Kidney (tissue), 14 donors: ENCODE results near the gene SLC11A2. TPM values are rescaled to one million over a fixed set of nuclear protein-coding genes. Genes with fewer than 3 reads are reported as not detected.

Source experiments
- DNase-seq, 5 donors: peaks; one replicate each; pipeline ENCODE4 v3.0.0-alpha.2; 2013 to 2020
- FAIRE-seq: peaks from 2 replicates; lab custom pipeline; 2012; peaks lifted over from hg19 to GRCh38; lab: Jason Lieb, UNC
- H3K27ac ChIP-seq, 2 donors: one replicate each; pipeline ENCODE4 v1.7.0; 2013; ENCODE audit warnings: low read depth in 2 of 2, low read length in 2 of 2, inconsistent platforms in 1 of 2
- H3K27me3 ChIP-seq: one replicate; pipeline ENCODE4 v1.7.1; 2013; ENCODE audit warnings: low read length, inconsistent platforms; ENCODE audit not compliant: control insufficient read depth, insufficient read depth
- H3K36me3 ChIP-seq, 3 donors: one replicate each; pipeline versions ENCODE4 v1.7.0 to v1.7.1; 2013; ENCODE audit warnings: low read length in 3 of 3, control low read depth in 1 of 3, inconsistent platforms in 1 of 3; ENCODE audit not compliant: insufficient read depth in 3 of 3, control insufficient read depth in 2 of 3
- H3K4me1 ChIP-seq, 3 donors: one replicate each; pipeline versions ENCODE4 v1.7.0 to v1.7.1; 2013; ENCODE audit warnings: low read length in 3 of 3, inconsistent platforms in 1 of 3, low read depth in 1 of 3; ENCODE audit not compliant: control insufficient read depth in 2 of 3, insufficient read depth in 2 of 3
- H3K4me3 ChIP-seq, 3 donors: one replicate each; pipeline versions ENCODE4 v1.7.0 to v1.8.1; 2013; ENCODE audit warnings: low read length in 3 of 3, control low read depth in 1 of 3, inconsistent platforms in 1 of 3
- H3K9ac ChIP-seq, 3 donors: one replicate each; pipeline versions ENCODE4 v1.7.0 to v1.7.1; 2013; ENCODE audit warnings: low read length in 3 of 3, control low read depth in 1 of 3, inconsistent platforms in 1 of 3
- H3K9me3 ChIP-seq, 3 donors: one replicate each; pipeline versions ENCODE4 v1.7.0 to v1.7.1; 2013; ENCODE audit warnings: low read length in 3 of 3, control low read depth in 1 of 3, inconsistent platforms in 1 of 3; ENCODE audit not compliant: control insufficient read depth in 2 of 3, insufficient read depth in 1 of 3
- CTCF ChIP-seq: IDR thresholded peaks from 3 replicates; pipeline ENCODE4 v1.5.1; 2012; ENCODE audit warnings: mild to moderate bottlenecking, moderate library complexity, borderline replicate concordance; ENCODE audit not compliant: insufficient read depth; ENCODE audit errors: extremely low read depth
- intact Hi-C: fragments of 100-400 bp; cut with DNase I; formaldehyde crosslinking; loops from one replicate; pipeline ENCODE4 v1.11.1; 2022
- polyA plus RNA-seq: library from polyadenylated mRNA; stranded (reverse); fragments of 350-450 nt; fragmentation: Illumina TruSeq; extraction: RNeasy Lipid Tissue Mini Kit (QIAGEN cat#74804); gene quantifications from one replicate; pipeline ENCODE4 v1.2.3, GENCODE V29; 2014; ENCODE audit warnings: low read depth, low replicate concordance; ENCODE audit not compliant: insufficient read depth
- total RNA-seq: library from RNA; stranded (reverse); fragmentation: NEBNext Ultra II Directional; extraction: Animal tissue kit (Norgen Biotek cat#: 25700); gene quantifications from one replicate; pipeline ENCODE4 v1.2.1, GENCODE V29; 2021
- donor health status: control.
- donor health status: control.
- donor health status: control.
- donor health status: control.
- donor health status: control.
- donor health status: DM: yes; HTN: yes; CAD: no.
- donor health status: Normal renal cell carcinoma (clear cell type).

The SLC11A2 gene
- total and polyA plus RNA-seq, 2 donors from 2014 or later, result 22.3 to 90.2 TPM

- Histone ChIP-seq H3K36me3 (no peaks in the 10 kb centered on the region), H3K27me3 (no peaks in the 10 kb centered on the region), H3K9me3 (no peaks in the 10 kb centered on the region), H3K4me3 (no peak overlapping the region), H3K4me1 (no peaks in the 10 kb centered on the region), H3K27ac (no peak overlapping the region), H3K9ac (no peak overlapping the region)
- TF ChIP-seq CTCF, result no peak
- no peak for DNase-seq
- intact Hi-C loops, result no loop called here
- no peak for FAIRE-seq
Measured at GRCh38 chr12:50953047-50953446, 73.1 kb downstream of the SLC11A2 start.

DNA sequence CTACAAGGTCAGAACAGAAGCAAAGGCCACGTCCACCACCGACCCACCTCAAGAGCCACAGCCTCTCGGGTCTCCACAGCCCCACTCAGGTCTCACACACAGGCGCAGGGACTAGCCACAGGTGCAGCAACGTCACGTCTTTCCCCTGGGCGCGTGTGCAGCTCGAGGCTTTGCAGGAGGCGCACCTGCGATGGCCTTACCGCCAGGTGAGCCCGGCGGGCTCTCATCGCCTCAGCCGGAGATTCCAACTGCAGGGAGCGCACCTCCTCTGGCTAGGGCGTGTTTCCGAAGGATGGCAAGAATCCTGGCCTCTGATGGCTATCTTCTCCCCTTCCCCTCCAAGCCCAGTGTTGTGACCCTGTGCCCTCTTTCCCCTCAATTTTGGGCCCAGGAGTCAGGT, 73.7 kb downstream of the SLC11A2 start, which contains the start of gene HIGD1C:
Gene HIGD1C (plus strand): TSS at position 35 of the 400 bp plus-strand sequence. CDS start 1,455 bp downstream, outside the sequence.
- intact Hi-C loops, result no loop called here
- no peak for TF ChIP-seq CTCF

DNA sequence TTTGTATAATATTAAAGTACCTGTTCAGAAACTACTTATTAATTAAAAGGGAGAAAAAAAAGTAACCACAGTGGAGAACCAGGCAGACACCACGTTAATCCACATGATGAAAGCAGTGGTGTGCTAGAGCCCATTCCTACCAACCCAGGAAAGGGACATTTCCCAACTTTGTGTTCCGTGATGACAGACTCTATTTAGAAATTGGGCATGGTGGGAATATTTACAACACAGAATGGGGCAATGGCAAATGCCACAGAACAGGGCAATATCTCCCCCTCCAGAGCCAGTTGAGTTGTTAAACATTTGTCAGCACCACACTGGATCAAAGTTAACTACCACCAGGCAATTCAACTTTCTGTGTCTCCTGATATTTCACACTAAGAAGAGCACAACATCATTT, 75.1 kb downstream of the SLC11A2 start:
- FAIRE-seq (no peak), DNase-seq (no peak)
- intact Hi-C loops, result no loop called here

More for the DNA sequence above, 73.7 kb downstream of the SLC11A2 start, which contains the start of gene HIGD1C:
- no peak within 1 kb of the TSS for H3K27ac ChIP-seq
- H3K4me3 ChIP-seq, result no peak within 1 kb of the TSS
- FAIRE-seq, result no peak
- H3K36me3 ChIP-seq, result no peaks in the 10 kb centered on the region
- no peaks in the 10 kb centered on the region for H3K4me1 ChIP-seq
- no peaks in the 10 kb centered on the region for H3K27me3 ChIP-seq
- no peak within 1 kb of the TSS for H3K9ac ChIP-seq
- DNase-seq, result no peak
- H3K9me3 ChIP-seq, result no peaks in the 10 kb centered on the region

More for the DNA sequence above, 75.1 kb downstream of the SLC11A2 start:
- Histone ChIP-seq H3K27me3 (no peaks in the 10 kb centered on the region), H3K27ac (no peak overlapping the region), H3K9ac (no peak overlapping the region), H3K9me3 (no peaks in the 10 kb centered on the region), H3K4me3 (no peak overlapping the region), H3K4me1 (no peaks in the 10 kb centered on the region), H3K36me3 (no peaks in the 10 kb centered on the region)
- no peak for TF ChIP-seq CTCF
